Measurements from ENCODE around the gene GCN1. TPM values are rescaled to one million over a fixed set of nuclear protein-coding genes. Genes with fewer than 3 reads are reported as not detected.

The GCN1 gene
- total RNA-seq, 1 donor from 2014 or later: 36.0 TPM

DNA sequence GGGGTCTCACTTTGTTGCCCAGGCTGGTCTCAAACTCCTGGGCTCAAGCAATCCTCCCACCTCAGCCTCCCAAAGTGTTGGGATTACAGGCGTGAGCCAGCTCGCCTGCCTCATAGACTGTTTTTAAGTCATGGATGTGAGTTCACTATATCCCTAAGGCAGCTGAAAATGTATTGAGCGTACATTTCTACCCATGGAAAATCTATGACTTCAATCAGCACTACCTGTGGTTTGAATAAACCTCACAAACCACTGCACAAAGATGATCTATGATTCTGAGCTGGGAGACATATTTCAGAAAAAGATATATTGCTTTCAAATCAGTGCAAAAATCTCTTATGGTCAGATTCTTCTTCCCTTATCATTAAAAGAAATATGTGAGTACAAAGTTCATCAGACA, 22.5 kb downstream of the GCN1 start:
- intact Hi-C loops (cut with micrococcal nuclease): no loop called here
- no peak for TF ChIP-seq CTCF (IDR thresholded peaks at IDR 0.05; ENCODE audit: borderline replicate concordance)
- no peaks in the 10 kb centered on the region for H3K4me1 ChIP-seq
- no peaks in the 10 kb centered on the region for H3K9me3 ChIP-seq (replicated peaks)
- H3K27ac ChIP-seq (replicated peaks): no peak overlapping the region
- no peaks in the 10 kb centered on the region for H3K27me3 ChIP-seq (ENCODE audit: low read depth)
- H3K4me3 ChIP-seq: no peak overlapping the region
- H3K36me3 ChIP-seq: peaks cover 100% of the 10 kb centered on the region
- no peak for DNase-seq

- Histone ChIP-seq H3K4me1 (no peaks in the 10 kb centered on the region), H3K27me3 (ENCODE audit: low read depth) (no peaks in the 10 kb centered on the region), H3K4me3 (no peak overlapping the region), H3K9me3 (replicated peaks) (no peaks in the 10 kb centered on the region), H3K27ac (replicated peaks) (no peak overlapping the region), H3K36me3 (peaks cover 99% of the 10 kb centered on the region)
- TF ChIP-seq CTCF (IDR thresholded peaks at IDR 0.05; ENCODE audit: borderline replicate concordance): no peak
- intact Hi-C loops (cut with micrococcal nuclease): no loop called here
- no peak for DNase-seq
Observed at GRCh38 chr12:120170631-120171030, 23.9 kb downstream of the GCN1 start.

- intact Hi-C loops (cut with micrococcal nuclease): no loop called here
- peaks cover 99% of the 10 kb centered on the region for H3K36me3 ChIP-seq
- H3K27me3 ChIP-seq (ENCODE audit: low read depth): no peaks in the 10 kb centered on the region
Observed at GRCh38 chr12:120169946-120170345, 24.6 kb downstream of the GCN1 start.

GRCh38 chr12:120168337-120168736, 26.2 kb downstream of the GCN1 start:
- Histone ChIP-seq H3K4me3 (no peak overlapping the region), H3K27me3 (ENCODE audit: low read depth) (no peaks in the 10 kb centered on the region), H3K36me3 (peaks cover 97% of the 10 kb centered on the region), H3K9me3 (replicated peaks) (no peaks in the 10 kb centered on the region), H3K4me1 (no peaks in the 10 kb centered on the region), H3K27ac (replicated peaks) (no peak overlapping the region)
- TF ChIP-seq CTCF (IDR thresholded peaks at IDR 0.05; ENCODE audit: borderline replicate concordance): no peak
- no peak for DNase-seq
- intact Hi-C loops (cut with micrococcal nuclease): no loop called here

More at GRCh38 chr12:120169946-120170345, 24.6 kb downstream of the GCN1 start:
- TF ChIP-seq CTCF (IDR thresholded peaks at IDR 0.05; ENCODE audit: borderline replicate concordance): no peak
- Histone ChIP-seq H3K27ac (replicated peaks) (no peak overlapping the region), H3K4me3 (no peak overlapping the region), H3K4me1 (no peaks in the 10 kb centered on the region), H3K9me3 (replicated peaks) (no peaks in the 10 kb centered on the region)
- no peak for DNase-seq

- no peak overlapping the region for H3K4me3 ChIP-seq
- DNase-seq: no peak
- H3K36me3 ChIP-seq: peaks cover 97% of the 10 kb centered on the region
- no peaks in the 10 kb centered on the region for H3K27me3 ChIP-seq (ENCODE audit: low read depth)
- H3K4me1 ChIP-seq: no peaks in the 10 kb centered on the region
- intact Hi-C loops (cut with micrococcal nuclease): no loop called here
- H3K27ac ChIP-seq (replicated peaks): no peak overlapping the region
- no peak for TF ChIP-seq CTCF (IDR thresholded peaks at IDR 0.05; ENCODE audit: borderline replicate concordance)
- H3K9me3 ChIP-seq (replicated peaks): no peaks in the 10 kb centered on the region
Observed at GRCh38 chr12:120167529-120168095, 26.9 kb downstream of the GCN1 start.
